K562 (cell line): ENCODE results near the gene PPP4C. TPM values are rescaled to one million over a fixed set of nuclear protein-coding genes. Genes with fewer than 3 reads are reported as not detected.

Source experiments
- ATAC-seq: fragments of 200-7000 bp; cut with Tn5 transposase; 3 replicates; pipeline ENCODE4 v1.9.1; 2020; ENCODE audit warnings: moderate library complexity
- BruUV-seq: library from RNA; stranded (reverse); fragments of 400-500 nt; replicated peaks from 2 replicates; lab custom pipeline; 2021; lab: Mats Ljungman, UMichigan
- CTCF ChIA-PET: fragments of 300-600 bp; formaldehyde crosslinking; extraction: SDS; loops from one replicate; lab custom pipeline; 2021; ENCODE audit warnings: low intra/inter-chr PET ratio; lab: Yijun Ruan, JAX
- POLR2A ChIA-PET: fragments of 300-600, 350-650 bp; sonication (Branson Sonifier 250); formaldehyde crosslinking; extraction: SDS; loops from one replicate; lab custom pipeline; 2021; ENCODE audit warnings: antibody characterized with exemption, inconsistent platforms; lab: Yijun Ruan, JAX
- DNase-seq, 4 experiments: peaks; one replicate each; pipeline versions ENCODE4 v3.0.0 to v3.0.0-alpha.2; 2011 to 2018; ENCODE audit warnings: low spot score in 3 of 4, mixed read lengths in 3 of 4; ENCODE audit errors: extremely low read depth in 1 of 4
- FAIRE-seq: peaks from 2 replicates; lab custom pipeline; 2011; peaks lifted over from hg19 to GRCh38; lab: Jason Lieb, UNC
- H2AFZ ChIP-seq: 2 replicates; pipeline ENCODE4 v1.6.0; 2011; ENCODE audit warnings: low read depth, low read length, control low read depth, inconsistent platforms
- H3K27ac ChIP-seq: fragments of 200-600 bp; 3 replicates; pipeline ENCODE4 v1.8.0; 2011; ENCODE audit warnings: low read depth, mild to moderate bottlenecking, control low read depth, inconsistent platforms, low read length, moderate library complexity, mixed read lengths; ENCODE audit errors: extremely low read depth
- H3K27me3 ChIP-seq, 2 experiments: fragments of 300-600 bp in 1 of 2; 2 replicates in 1 of 2; 3 replicates in 1 of 2; pipeline versions ENCODE4 v1.6.0 to v1.8.0; 2011; ENCODE audit warnings: inconsistent platforms in 2 of 2, low read length in 2 of 2, mild to moderate bottlenecking in 1 of 2, mixed read lengths in 1 of 2, moderate library complexity in 1 of 2; ENCODE audit not compliant: control insufficient read depth in 2 of 2, insufficient read depth in 2 of 2
- H3K36me3 ChIP-seq: fragments of 300-600 bp; 3 replicates; pipeline ENCODE4 v1.8.0; 2011; ENCODE audit warnings: mild to moderate bottlenecking, low read length, inconsistent platforms; ENCODE audit not compliant: control insufficient read depth, insufficient read depth
- H3K4me1 ChIP-seq, 2 experiments: fragments of 200-600 bp in 1 of 2; replicated peaks in 1 of 2; 2 replicates in 1 of 2; 3 replicates in 1 of 2; pipeline versions ENCODE4 v1.5.1 to v1.8.0; 2011; ENCODE audit warnings: inconsistent platforms in 2 of 2, low read length in 2 of 2, mild to moderate bottlenecking in 1 of 2, mixed read lengths in 1 of 2, moderate library complexity in 1 of 2; ENCODE audit not compliant: control insufficient read depth in 2 of 2, insufficient read depth in 2 of 2
- H3K4me2 ChIP-seq: 2 replicates; pipeline ENCODE4 v1.6.1; 2011; ENCODE audit warnings: low read length, control low read depth, inconsistent platforms, mixed read lengths; ENCODE audit not compliant: insufficient read depth
- H3K4me3 ChIP-seq: fragments of 200-600 bp; sonication (generic), shearing (Covaris generic); 2 replicates; pipeline ENCODE4 v1.5.1; 2016; ENCODE audit warnings: control low read depth, inconsistent platforms
- H3K79me2 ChIP-seq: fragments of 200-600 bp; 3 replicates; pipeline ENCODE4 v1.8.0; 2011; ENCODE audit warnings: low read length, inconsistent platforms; ENCODE audit not compliant: control insufficient read depth, insufficient read depth
- H3K9ac ChIP-seq, 2 experiments: 2 replicates each; pipeline versions ENCODE4 v1.6.0 to v1.6.1; 2011; ENCODE audit warnings: low read depth in 2 of 2, low read length in 2 of 2, control low read depth in 1 of 2, inconsistent platforms in 1 of 2, mild to moderate bottlenecking in 1 of 2, mixed read lengths in 1 of 2; ENCODE audit not compliant: insufficient read depth in 1 of 2
- H3K9me1 ChIP-seq: one replicate; pipeline ENCODE4 v1.6.0; 2011; ENCODE audit warnings: inconsistent platforms, mild to moderate bottlenecking, low read length, moderate library complexity; ENCODE audit not compliant: control insufficient read depth, insufficient read depth
- H3K9me3 ChIP-seq: replicated peaks from 2 replicates; pipeline ENCODE4 v1.5.1; 2011; ENCODE audit warnings: low read depth, low read length, inconsistent platforms; ENCODE audit not compliant: control insufficient read depth, insufficient read depth
- H4K20me1 ChIP-seq: replicated peaks from 2 replicates; pipeline ENCODE4 v1.6.1; 2011; ENCODE audit warnings: low read length, inconsistent platforms, mixed read lengths; ENCODE audit not compliant: control insufficient read depth, insufficient read depth
- FOSL1 ChIP-seq: fragments of 200-800 bp; sonication (Bioruptor generic); conservative IDR thresholded peaks from 2 replicates; pipeline ENCODE4 v1.6.1; 2016; ENCODE audit warnings: missing genetic modification characterization, missing compliant biosample characterization
- MAX ChIP-seq: sonication (generic); formaldehyde crosslinking; IDR thresholded peaks from 2 replicates; pipeline ENCODE4 v1.9.0; 2022; ENCODE audit warnings: mild to moderate bottlenecking, missing genetic modification reagents
- ZNF445 ChIP-seq: fragments of 250-450 bp; sonication (Bioruptor Pico); IDR thresholded peaks from 2 replicates; pipeline ENCODE4 v1.4.0; 2020; ENCODE audit warnings: low read depth, mild to moderate bottlenecking, moderate library complexity
- WGBS: fragments of 100-300 bp; shearing (Covaris generic); methylation state at CpG from one replicate; pipeline ENCODE4 v1.1.6; 2016; ENCODE audit warnings: low coverage, mixed read lengths; ENCODE audit not compliant: insufficient coverage; ENCODE audit errors: missing lambda C conversion rate; 5-methylcytosine and 5-hydroxymethylcytosine counted together
- in situ Hi-C: fragments of 300-500 bp; cut with MboI; formaldehyde crosslinking; loops from 4 replicates; pipeline ENCODE4 v1.15.0; 2018; ENCODE audit warnings: inconsistent platforms, mixed read lengths
- intact Hi-C: fragments of 100-400 bp; cut with micrococcal nuclease; formaldehyde crosslinking; loops from 2 replicates; pipeline ENCODE4 v1.14.2; 2022
- polyA plus RNA-seq, 8 experiments: library from polyadenylated mRNA; depleted of rRNA in 4 of 8; stranded (reverse) in 5 of 8; unstranded in 3 of 8; fragments of >200 nt; fragmentation: Nextera tagmentation in 2 of 8; fragmentation: Illumina TruSeq in 1 of 8; extraction: Ambion mirVana in 2 of 8; extraction: Trizol in 1 of 8; gene quantifications; 2 replicates each; pipeline versions ENCODE4 v1.2.1 to v1.2.3, GENCODE V29; 2011 to 2014; ENCODE audit warnings: inconsistent platforms in 1 of 8, missing spikeins in 1 of 8
- total RNA-seq, 7 experiments: library from RNA; depleted of rRNA in 6 of 7; stranded (reverse); fragments of >200 nt in 6 of 7; fragmentation: Illumina TruSeq in 2 of 7; extraction: Trizol in 2 of 7; gene quantifications; 2 replicates each; pipeline versions ENCODE4 v1.2.1 to v1.2.3, GENCODE V29; 2011 to 2021; ENCODE audit warnings: low replicate concordance in 1 of 7

PPP4C gene
- total and polyA plus RNA-seq, 9 of the 15 experiments (the other 6 are each of a cell fraction or from before 2014, with no cell fraction given), result 3.5 to 183 (median 131) TPM

DNA sequence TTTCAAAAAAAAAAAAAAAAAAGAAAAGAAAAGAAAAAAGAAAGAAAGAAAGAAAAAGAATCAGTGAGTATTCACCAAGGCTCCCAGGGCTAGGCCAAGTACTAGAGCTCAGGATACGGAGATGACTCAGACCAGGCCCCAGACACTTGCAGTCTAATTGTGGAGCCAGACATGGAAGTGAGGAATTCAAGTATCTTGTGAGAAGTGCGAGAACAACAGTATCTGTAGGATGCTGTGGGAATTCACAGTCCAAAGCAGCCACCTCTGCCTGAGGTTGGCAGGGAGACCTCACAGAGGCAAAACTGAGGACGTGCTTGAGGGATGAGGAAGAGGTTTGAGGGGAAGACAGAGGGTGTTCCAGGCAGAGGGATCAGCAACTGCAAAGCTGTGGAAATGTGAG lies 24.3 kb upstream of the PPP4C start:
- Histone ChIP-seq H3K27ac (peak overlapping the region; percentile 3; the same call in 2 of the 3 replicates), H3K9ac (peak overlapping the region in 1 of 2 experiments; percentile 50; a peak in 1 of 4 replicates), H3K4me1 (peaks cover 19 to 32% of the 10 kb centered on the region in 2 experiments), H3K36me3 (0 out of 3 replicates have a peak, but pooled peaks cover 5% of the 10 kb centered on the region), H3K9me1 (no peaks in the 10 kb centered on the region), H4K20me1 (peaks cover 4% of the 10 kb centered on the region; the same call in 1 of the 2 replicates), H3K9me3 (no peaks in the 10 kb centered on the region), H3K27me3 (no peaks in the 10 kb centered on the region), H3K4me2 (no peak overlapping the region)
- ChIA-PET CTCF (no interaction called here), POLR2A (no interaction called here)
- in situ Hi-C loops (no loop called here), intact Hi-C loops (no loop called here)
- DNase-seq (no peak), ATAC-seq (no peak)
- no TSS peak for BruUV-seq
- WGBS, result 71% methylated on average over 3 of the region's 3 CpGs
- TF ChIP-seq MAX (CRISPR knock-in tag) (peak; percentile 36; the same call in 1 of the 2 replicates), FOSL1 (tag) (0 out of 2 replicates have a peak, but pooled peaks have one; percentile 20), ZNF445 (CRISPR knock-in tag) (no peak)
- TF ChIP-seq, all 486 proteins: peak for 2
- H2AFZ ChIP-seq, result no peak overlapping the region
- FAIRE-seq, result no peak
- H3K79me2 ChIP-seq, result peaks cover 14% of the 10 kb centered on the region; the same call in 2 of the 3 replicates
- H3K4me3 ChIP-seq, result no peak overlapping the region
